Islet of Langerhans (tissue), 1 donor: ENCODE measurements around the gene CTSG.
"Not testable (repeated sequence)": the region's sequence is repeated elsewhere in the genome, so short reads cannot be mapped to it uniquely, and the experiment has no call there.

Experiments
- FAIRE-seq: peaks from one replicate; lab custom pipeline; 2011; peaks lifted over from hg19 to GRCh38; lab: Jason Lieb, UNC

The CTSG gene, protein sequence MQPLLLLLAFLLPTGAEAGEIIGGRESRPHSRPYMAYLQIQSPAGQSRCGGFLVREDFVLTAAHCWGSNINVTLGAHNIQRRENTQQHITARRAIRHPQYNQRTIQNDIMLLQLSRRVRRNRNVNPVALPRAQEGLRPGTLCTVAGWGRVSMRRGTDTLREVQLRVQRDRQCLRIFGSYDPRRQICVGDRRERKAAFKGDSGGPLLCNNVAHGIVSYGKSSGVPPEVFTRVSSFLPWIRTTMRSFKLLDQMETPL

GRCh38 chr14:24576182-24576581, at the start of gene CTSG:
Gene CTSG (minus strand): TSS chr14:24576250. CDS start chr14:24576223, 27 bp downstream.
- no peak for FAIRE-seq

- FAIRE-seq = no peak
Measured at GRCh38 chr14:24613747-24614146, 37.7 kb upstream of the CTSG start.

DNA sequence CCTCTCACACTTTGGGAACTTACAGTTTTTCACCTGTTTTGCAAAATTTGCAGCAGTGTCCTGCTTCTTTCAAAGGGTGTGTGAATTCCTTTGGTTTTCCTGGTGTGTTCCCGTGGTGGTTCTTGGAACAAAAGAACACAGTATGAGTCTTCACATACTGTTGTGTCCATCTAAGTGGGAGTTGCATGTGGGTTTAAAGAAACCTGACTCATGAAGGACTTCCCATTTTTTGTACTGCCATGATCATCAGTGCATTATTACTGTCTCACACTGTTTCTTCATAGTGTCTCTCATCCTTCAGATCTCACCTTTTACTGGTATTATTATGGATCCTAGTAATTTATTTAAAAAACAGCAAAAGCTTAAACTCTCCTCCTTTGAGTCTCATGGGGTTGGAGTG, 37.2 kb upstream of the CTSG start:
- no peak for FAIRE-seq

GRCh38 chr14:24612196-24612595, 36.1 kb upstream of the CTSG start:
- FAIRE-seq = no peak

GRCh38 chr14:24609655-24610344, 33.8 kb upstream of the CTSG start, which contains the start of gene GZMH:
Gene GZMH (minus strand): TSS chr14:24609685. CDS start chr14:24609613, 72 bp downstream.
- FAIRE-seq = no peak

- FAIRE-seq = no peak
Measured at GRCh38 chr14:24607635-24608514, 31.8 kb upstream of the CTSG start.

- no peak for FAIRE-seq
Measured at GRCh38 chr14:24607081-24607480, 31.0 kb upstream of the CTSG start.

DNA sequence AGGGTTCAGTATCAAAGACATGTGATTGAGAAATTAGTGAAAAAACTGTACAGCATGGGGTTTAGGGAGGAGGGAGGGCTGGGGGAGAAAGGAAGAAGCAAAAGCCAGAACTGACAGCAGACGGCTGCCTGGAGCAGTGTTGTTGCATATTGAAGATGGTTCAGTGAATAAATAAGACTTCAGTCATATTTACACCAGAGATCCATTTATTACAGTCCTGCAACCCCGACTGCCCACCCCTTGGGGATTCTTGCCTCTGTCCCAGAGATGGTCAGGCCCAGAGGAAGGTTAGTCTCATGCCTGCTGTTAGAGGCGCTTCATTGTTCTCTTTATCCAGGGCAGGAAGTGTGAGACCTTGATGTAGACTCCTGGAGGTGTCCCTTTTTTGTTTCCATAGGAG, 30.2 kb upstream of the CTSG start:
- no peak for FAIRE-seq

- no peak for FAIRE-seq
Measured at GRCh38 chr14:24605435-24606190, 29.6 kb upstream of the CTSG start.

- FAIRE-seq = no peak
Measured at GRCh38 chr14:24597403-24597802, 21.4 kb upstream of the CTSG start.

GRCh38 chr14:24595073-24595808, 19.2 kb upstream of the CTSG start:
- no peak for FAIRE-seq

DNA sequence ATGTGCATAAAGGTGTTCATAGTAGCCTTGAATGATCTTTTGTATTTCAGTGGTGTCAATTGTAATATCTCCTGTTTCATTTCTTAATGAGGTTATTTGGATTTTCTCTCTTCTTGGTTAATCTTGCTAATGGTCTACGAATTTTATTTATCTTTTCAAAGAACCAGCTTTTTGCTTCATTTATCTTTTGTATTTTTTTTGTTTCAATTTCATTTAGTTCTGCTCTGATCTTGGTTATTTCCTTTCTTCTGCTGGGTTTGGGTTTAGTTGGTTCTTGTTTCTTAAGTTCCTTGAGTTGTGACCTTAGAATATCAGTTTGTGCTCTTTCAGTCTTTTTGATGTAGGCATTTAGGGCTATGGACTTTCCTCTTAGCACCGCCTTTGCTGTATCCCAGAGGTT, 15.0 kb upstream of the CTSG start:
- not testable (repeated sequence) for FAIRE-seq

- FAIRE-seq = not testable (repeated sequence)
Measured at GRCh38 chr14:24584402-24584801, 8.4 kb upstream of the CTSG start.

DNA sequence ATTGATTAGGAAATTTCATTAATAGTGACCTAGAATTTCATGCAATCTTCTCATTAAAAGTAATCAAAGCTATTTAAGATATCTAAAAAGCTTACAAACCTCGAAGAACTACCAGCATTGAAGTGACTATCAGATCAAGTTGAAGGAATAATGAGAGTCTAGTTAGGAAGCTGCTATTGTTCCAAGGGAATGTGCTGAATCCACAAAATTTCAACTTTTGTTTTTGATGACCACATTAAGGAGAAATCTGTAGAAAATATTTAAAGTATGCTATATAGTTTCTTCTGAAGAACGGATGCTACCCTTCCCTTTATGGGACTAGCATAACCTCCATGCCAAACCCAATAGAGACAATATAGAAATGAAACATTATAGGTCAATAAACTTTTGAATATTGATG, 2.5 kb upstream of the CTSG start:
- FAIRE-seq = no peak

DNA sequence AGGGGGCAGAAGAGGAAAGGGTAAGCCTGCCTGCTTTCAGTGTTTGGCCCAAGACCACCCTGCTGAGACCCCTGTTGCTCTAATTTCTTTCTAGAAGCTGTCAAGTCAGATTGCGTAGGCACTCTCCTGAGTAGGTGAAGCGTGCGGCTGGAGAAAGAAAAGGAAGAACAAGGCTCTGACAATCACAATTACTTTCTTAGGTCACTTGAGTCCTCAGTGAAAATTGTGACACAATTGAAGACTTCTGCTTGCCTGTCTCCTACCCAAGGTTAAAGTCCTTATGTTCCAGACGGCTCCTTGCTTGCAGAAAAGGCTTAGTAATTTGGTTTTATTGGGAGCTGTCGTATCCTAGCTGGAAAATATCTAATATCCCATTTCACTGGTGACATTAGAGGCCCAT, 721 bp upstream of the CTSG start:
- no peak for FAIRE-seq

DNA sequence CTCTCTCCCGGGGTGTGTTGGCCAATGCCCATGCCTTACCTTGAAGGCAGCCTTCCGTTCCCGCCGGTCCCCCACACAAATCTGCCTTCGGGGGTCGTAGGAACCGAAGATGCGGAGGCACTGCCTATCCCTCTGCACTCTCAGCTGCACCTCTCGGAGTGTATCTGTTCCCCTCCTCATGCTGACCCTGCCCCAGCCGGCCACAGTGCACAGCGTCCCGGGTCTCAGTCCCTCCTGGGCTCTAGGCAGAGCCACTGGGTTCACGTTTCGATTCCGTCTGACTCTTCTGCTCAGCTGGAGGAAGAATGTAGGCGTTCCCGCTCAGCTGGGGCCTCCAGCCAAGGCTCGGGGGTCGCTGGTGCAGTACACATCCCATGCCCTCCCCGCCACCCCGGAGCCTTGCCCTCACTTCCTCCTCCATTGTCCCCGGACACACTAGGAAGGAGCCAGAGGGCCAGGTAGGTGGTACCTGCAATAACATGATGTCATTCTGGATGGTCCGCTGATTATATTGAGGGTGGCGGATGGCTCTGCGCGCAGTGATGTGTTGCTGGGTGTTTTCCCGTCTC, 1.8 kb downstream of the CTSG start:
- FAIRE-seq = no peak

DNA sequence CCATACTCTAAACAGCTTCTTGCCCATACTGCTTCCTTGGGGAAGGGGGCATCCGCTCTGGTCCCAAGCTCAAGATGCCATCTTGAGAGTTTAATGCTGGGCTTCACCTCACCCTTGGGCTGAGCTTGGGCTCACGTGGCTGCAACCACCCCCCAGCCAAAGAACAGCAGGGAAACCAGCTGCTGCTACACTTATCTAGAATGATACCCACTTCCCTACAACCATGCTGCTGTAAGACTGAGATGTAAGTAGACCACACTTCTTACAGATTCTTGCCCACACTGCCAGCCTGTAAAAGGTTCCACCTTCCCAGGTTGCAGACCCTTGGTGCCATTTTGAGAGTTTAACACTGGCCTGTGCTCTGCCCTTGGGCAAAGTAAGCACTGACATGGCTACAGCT, 9.7 kb downstream of the CTSG start:
- no peak for FAIRE-seq

- no peak for FAIRE-seq
Measured at GRCh38 chr14:24565766-24566165, 10.3 kb downstream of the CTSG start.

DNA sequence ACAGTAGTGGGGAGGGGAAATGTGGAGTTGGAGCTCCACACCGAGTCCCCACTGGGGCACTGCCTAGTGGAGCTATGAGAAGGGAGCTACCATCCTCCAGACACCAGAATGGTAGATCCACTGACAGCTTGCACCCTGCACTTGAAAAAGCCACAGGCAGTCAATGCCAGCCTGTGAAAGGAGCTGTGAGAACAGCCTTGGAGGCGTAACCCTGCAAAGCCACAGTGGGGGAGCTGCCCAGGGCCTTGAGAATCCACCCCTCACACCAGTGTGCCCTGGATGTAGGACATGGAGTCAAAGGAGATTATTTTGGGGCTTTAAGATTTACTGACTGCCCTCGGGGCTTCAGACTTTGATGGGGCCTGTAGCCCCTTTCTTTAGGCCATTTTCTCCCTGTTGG, 12.5 kb downstream of the CTSG start:
- no peak for FAIRE-seq

DNA sequence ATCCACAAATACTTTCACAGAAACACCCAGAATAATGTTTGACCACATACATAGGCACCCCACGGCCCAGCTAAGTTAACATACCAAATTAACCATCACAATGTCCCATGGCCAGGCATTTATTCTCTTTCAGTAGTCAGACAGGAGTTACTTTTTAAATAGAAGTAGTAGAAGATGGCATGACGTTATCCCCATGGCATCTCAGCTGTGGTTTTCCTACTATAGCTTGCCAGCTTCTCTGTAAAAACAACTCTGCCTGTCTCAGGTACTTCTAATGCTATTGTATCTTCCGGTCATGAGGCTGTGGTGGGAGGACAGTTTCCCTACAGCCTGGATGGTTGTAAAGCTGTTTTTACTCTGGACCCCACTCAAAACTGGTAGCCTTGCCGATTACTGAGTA, 19.3 kb downstream of the CTSG start:
- FAIRE-seq = no peak

DNA sequence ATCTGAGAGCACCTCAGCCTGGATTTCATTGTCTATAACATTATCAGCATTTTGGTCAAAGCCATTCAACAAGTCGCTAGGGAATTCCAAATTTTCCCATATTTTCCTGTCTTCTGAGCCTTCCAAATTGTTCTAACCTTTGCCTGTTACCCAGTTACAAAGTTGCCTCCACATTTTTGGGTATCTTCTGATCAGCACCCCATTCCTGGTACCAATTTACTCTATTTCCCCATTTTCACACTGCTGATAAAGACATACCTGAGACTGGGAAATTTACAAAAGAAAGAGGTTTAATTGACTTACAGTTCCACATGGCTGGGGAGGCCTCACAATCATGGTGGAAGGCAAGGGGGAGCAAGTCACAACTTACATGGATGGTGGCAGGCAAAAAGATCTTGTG, 27.0 kb downstream of the CTSG start:
- not testable (repeated sequence) for FAIRE-seq
